ENCODE measurements around the gene SYNE1.

Gene SYNE1

GRCh38 chr6:152273638-152274037, 363.5 kb downstream of the SYNE1 start:
- DNase-seq (ENCODE audit: low spot score), result peak; percentile 53

GRCh38 chr6:152273002-152273401, 364.2 kb downstream of the SYNE1 start:
- no peak for DNase-seq (ENCODE audit: low spot score)

GRCh38 chr6:152272486-152272885, 364.7 kb downstream of the SYNE1 start:
- no peak for DNase-seq (ENCODE audit: low spot score)

GRCh38 chr6:152271776-152272464, 365.2 kb downstream of the SYNE1 start:
- DNase-seq (ENCODE audit: low spot score), result no peak

GRCh38 chr6:152270301-152270925, 366.7 kb downstream of the SYNE1 start:
- no peak for DNase-seq (ENCODE audit: low spot score)

- DNase-seq (ENCODE audit: low spot score), result no peak
Measured at GRCh38 chr6:152268846-152269442, 368.2 kb downstream of the SYNE1 start.

- DNase-seq (ENCODE audit: low spot score), result no peak
Measured at GRCh38 chr6:152267967-152268845, 369.0 kb downstream of the SYNE1 start.

GRCh38 chr6:152265651-152266050, 371.5 kb downstream of the SYNE1 start:
- DNase-seq (ENCODE audit: low spot score), result no peak

- no peak for DNase-seq (ENCODE audit: low spot score)
Measured at GRCh38 chr6:152263582-152263981, 373.6 kb downstream of the SYNE1 start.

GRCh38 chr6:152261179-152261578, 376.0 kb downstream of the SYNE1 start:
- DNase-seq (ENCODE audit: low spot score), result no peak

- DNase-seq (ENCODE audit: low spot score), result no peak
Measured at GRCh38 chr6:152259234-152259633, 377.9 kb downstream of the SYNE1 start.

GRCh38 chr6:152257581-152257980, 379.6 kb downstream of the SYNE1 start:
- DNase-seq (ENCODE audit: low spot score), result no peak

- no peak for DNase-seq (ENCODE audit: low spot score)
Measured at GRCh38 chr6:152250127-152250526, 387.0 kb downstream of the SYNE1 start.

GRCh38 chr6:152248980-152249379, 388.2 kb downstream of the SYNE1 start:
- no peak for DNase-seq (ENCODE audit: low spot score)

- DNase-seq (ENCODE audit: low spot score), result no peak
Measured at GRCh38 chr6:152246554-152247337, 390.4 kb downstream of the SYNE1 start.

GRCh38 chr6:152244998-152245630, 392.0 kb downstream of the SYNE1 start:
- DNase-seq (ENCODE audit: low spot score), result no peak

- DNase-seq (ENCODE audit: low spot score), result no peak
Measured at GRCh38 chr6:152241013-152241766, 396.0 kb downstream of the SYNE1 start.

GRCh38 chr6:152240436-152240835, 396.7 kb downstream of the SYNE1 start:
- DNase-seq (ENCODE audit: low spot score), result no peak

- DNase-seq (ENCODE audit: low spot score), result no peak
Measured at GRCh38 chr6:152236370-152237097, 400.6 kb downstream of the SYNE1 start.
